IPS-15b (cell line): ENCODE results near the gene SPPL3.
A peak's percentile ranks its signal among the peaks of the same experiment; 100 is the strongest.
"Not testable (repeated sequence)": the region's sequence is repeated elsewhere in the genome, so short reads cannot be mapped to it uniquely, and the experiment has no call there.

ENCODE experiments used
- H3K27me3 ChIP-seq: one replicate; pipeline ENCODE4 v1.6.1; 2013; ENCODE audit warnings: low read length; ENCODE audit not compliant: control insufficient read depth, insufficient read depth
- H3K36me3 ChIP-seq: one replicate; pipeline ENCODE4 v1.6.1; 2013; ENCODE audit warnings: low read length; ENCODE audit not compliant: control insufficient read depth, insufficient read depth
- H3K4me1 ChIP-seq: one replicate; pipeline ENCODE4 v1.6.1; 2013; ENCODE audit warnings: mild to moderate bottlenecking, low read length; ENCODE audit not compliant: control insufficient read depth, insufficient read depth
- H3K4me3 ChIP-seq: one replicate; pipeline ENCODE4 v1.5.1; 2013; ENCODE audit warnings: low read depth, low read length
- H3K9ac ChIP-seq: one replicate; pipeline ENCODE4 v1.6.1; 2013; ENCODE audit warnings: low read depth, mild to moderate bottlenecking, low read length
- H3K9me3 ChIP-seq: one replicate; pipeline ENCODE4 v1.6.1; 2013; ENCODE audit warnings: mild to moderate bottlenecking, low read length; ENCODE audit not compliant: control insufficient read depth, insufficient read depth

The SPPL3 gene

GRCh38 chr12:120904197-120904773, at the start of gene SPPL3:
Gene SPPL3, minus strand, starts transcription at chr12:120904358. Its CDS starts 491 bp downstream, at chr12:120903867.
- H3K4me1 ChIP-seq: peaks cover 4% of the 10 kb centered on the region

GRCh38 chr12:120950807-120951206, 46.6 kb upstream of the SPPL3 start:
- no peaks in the 10 kb centered on the region for H3K9me3 ChIP-seq
- H3K4me1 ChIP-seq: no peaks in the 10 kb centered on the region
- no peak overlapping the region for H3K4me3 ChIP-seq
- no peaks in the 10 kb centered on the region for H3K36me3 ChIP-seq
- no peak overlapping the region for H3K9ac ChIP-seq
- no peaks in the 10 kb centered on the region for H3K27me3 ChIP-seq

More at GRCh38 chr12:120904197-120904773, at the start of gene SPPL3:
- Histone ChIP-seq H3K36me3 (no peaks in the 10 kb centered on the region), H3K4me3 (peak within 1 kb of the TSS; percentile 87), H3K9me3 (no peaks in the 10 kb centered on the region), H3K9ac (peak within 1 kb of the TSS; percentile 60), H3K27me3 (no peaks in the 10 kb centered on the region)

GRCh38 chr12:120950260-120950799, 46.2 kb upstream of the SPPL3 start:
- H3K9ac ChIP-seq, H3K9me3 ChIP-seq, H3K4me1 ChIP-seq, H3K4me3 ChIP-seq, H3K36me3 ChIP-seq, H3K27me3 ChIP-seq: not testable (repeated sequence)

- not testable (repeated sequence) for H3K36me3 ChIP-seq, H3K27me3 ChIP-seq
Measured at GRCh38 chr12:120945516-120945915, 41.4 kb upstream of the SPPL3 start.

GRCh38 chr12:120944645-120945217, 40.6 kb upstream of the SPPL3 start:
- no peak overlapping the region for H3K4me3 ChIP-seq
- no peaks in the 10 kb centered on the region for H3K9me3 ChIP-seq
- no peaks in the 10 kb centered on the region for H3K27me3 ChIP-seq
- no peak overlapping the region for H3K9ac ChIP-seq
- no peaks in the 10 kb centered on the region for H3K36me3 ChIP-seq
- H3K4me1 ChIP-seq: no peaks in the 10 kb centered on the region

More at GRCh38 chr12:120945516-120945915, 41.4 kb upstream of the SPPL3 start:
- not testable (repeated sequence) for H3K4me1 ChIP-seq, H3K4me3 ChIP-seq, H3K9ac ChIP-seq, H3K9me3 ChIP-seq

- no peaks in the 10 kb centered on the region for H3K9me3 ChIP-seq
- H3K27me3 ChIP-seq: no peaks in the 10 kb centered on the region
- no peaks in the 10 kb centered on the region for H3K4me1 ChIP-seq
- H3K9ac ChIP-seq: no peak overlapping the region
- no peak overlapping the region for H3K4me3 ChIP-seq
- H3K36me3 ChIP-seq: no peaks in the 10 kb centered on the region
Measured at GRCh38 chr12:120943482-120943881, 39.3 kb upstream of the SPPL3 start.

- no peak overlapping the region for H3K4me3 ChIP-seq
- no peaks in the 10 kb centered on the region for H3K27me3 ChIP-seq
- no peaks in the 10 kb centered on the region for H3K4me1 ChIP-seq
Measured at GRCh38 chr12:120941846-120942405, 37.8 kb upstream of the SPPL3 start.

GRCh38 chr12:120941412-120941811, 37.3 kb upstream of the SPPL3 start:
- H3K27me3 ChIP-seq: no peaks in the 10 kb centered on the region
- no peaks in the 10 kb centered on the region for H3K36me3 ChIP-seq
- no peaks in the 10 kb centered on the region for H3K9me3 ChIP-seq
- no peaks in the 10 kb centered on the region for H3K4me1 ChIP-seq
- H3K9ac ChIP-seq: no peak overlapping the region
- no peak overlapping the region for H3K4me3 ChIP-seq

More at GRCh38 chr12:120941846-120942405, 37.8 kb upstream of the SPPL3 start:
- Histone ChIP-seq H3K9me3 (no peaks in the 10 kb centered on the region), H3K36me3 (no peaks in the 10 kb centered on the region), H3K9ac (no peak overlapping the region)

- no peak overlapping the region for H3K9ac ChIP-seq
- no peaks in the 10 kb centered on the region for H3K27me3 ChIP-seq
- no peak overlapping the region for H3K4me3 ChIP-seq
- no peaks in the 10 kb centered on the region for H3K9me3 ChIP-seq
- H3K36me3 ChIP-seq: no peaks in the 10 kb centered on the region
- H3K4me1 ChIP-seq: no peaks in the 10 kb centered on the region
Measured at GRCh38 chr12:120940799-120941198, 36.6 kb upstream of the SPPL3 start.

GRCh38 chr12:120940006-120940405, 35.8 kb upstream of the SPPL3 start:
- no peaks in the 10 kb centered on the region for H3K4me1 ChIP-seq

GRCh38 chr12:120939523-120939922, 35.4 kb upstream of the SPPL3 start:
- Histone ChIP-seq H3K36me3 (no peaks in the 10 kb centered on the region), H3K27me3 (no peaks in the 10 kb centered on the region), H3K4me3 (no peak overlapping the region), H3K9me3 (no peaks in the 10 kb centered on the region), H3K4me1 (no peaks in the 10 kb centered on the region), H3K9ac (no peak overlapping the region)

More at GRCh38 chr12:120940006-120940405, 35.8 kb upstream of the SPPL3 start:
- Histone ChIP-seq H3K4me3 (no peak overlapping the region), H3K9ac (no peak overlapping the region), H3K36me3 (no peaks in the 10 kb centered on the region), H3K9me3 (no peaks in the 10 kb centered on the region), H3K27me3 (no peaks in the 10 kb centered on the region)

- no peak overlapping the region for H3K4me3 ChIP-seq
- H3K9me3 ChIP-seq: no peaks in the 10 kb centered on the region
- no peaks in the 10 kb centered on the region for H3K36me3 ChIP-seq
- H3K9ac ChIP-seq: no peak overlapping the region
- no peaks in the 10 kb centered on the region for H3K4me1 ChIP-seq
- H3K27me3 ChIP-seq: no peaks in the 10 kb centered on the region
Measured at GRCh38 chr12:120938496-120938895, 34.3 kb upstream of the SPPL3 start.
